K562 (cell line): ENCODE data around the gene PHKG2. TPM values are rescaled to one million over a fixed set of nuclear protein-coding genes. Genes with fewer than 3 reads are reported as not detected.

ENCODE experiments used
- ATF4 ChIP-seq: fragments of 450-650 bp; formaldehyde crosslinking; IDR thresholded peaks from 2 replicates; pipeline ENCODE4 v1.4.0; 2022; ENCODE audit warnings: mild to moderate bottlenecking, moderate library complexity
- CBX1 ChIP-seq: sonication (generic); IDR thresholded peaks from 2 replicates; pipeline ENCODE4 v1.6.1; 2016; ENCODE audit warnings: antibody characterized with exemption, low read depth, mild to moderate bottlenecking
- FOSL1 ChIP-seq: fragments of 200-800 bp; sonication (Bioruptor generic); conservative IDR thresholded peaks from 2 replicates; pipeline ENCODE4 v1.6.1; 2016; ENCODE audit warnings: missing genetic modification characterization, missing compliant biosample characterization
- IRF2 ChIP-seq: sonication (generic); formaldehyde crosslinking; IDR thresholded peaks from 2 replicates; pipeline ENCODE4 v1.8.1; 2022; ENCODE audit warnings: mild to moderate bottlenecking, missing genetic modification reagents
- MGA ChIP-seq: fragments of 450-650 bp; IDR thresholded peaks from 2 replicates; pipeline ENCODE4 v1.6.1; 2016; ENCODE audit warnings: mild to moderate bottlenecking, moderate library complexity
- NCOA6 ChIP-seq: fragments of 450-650 bp; IDR thresholded peaks from 2 replicates; pipeline ENCODE4 v1.6.1; 2017; ENCODE audit warnings: mild to moderate bottlenecking
- NR4A1 ChIP-seq, 2 experiments: fragments of 250-450 bp in 1 of 2; fragments of 450-650 bp in 1 of 2; sonication (Bioruptor Pico) in 1 of 2; IDR thresholded peaks; 2 replicates each; pipeline versions ENCODE4 v1.4.0 to v1.6.1; 2016 to 2020; ENCODE audit warnings: mild to moderate bottlenecking in 2 of 2, missing compliant biosample characterization in 1 of 2, missing genetic modification characterization in 1 of 2, moderate library complexity in 1 of 2
- PRMT5 ChIP-seq: sonication (generic); formaldehyde crosslinking; IDR thresholded peaks from 2 replicates; pipeline ENCODE4 v1.5.0; 2020; ENCODE audit warnings: missing genetic modification reagents
- SMARCA4 ChIP-seq: fragments of 450-650 bp; IDR thresholded peaks from 2 replicates; pipeline ENCODE4 v1.6.1; 2016
- TAL1 ChIP-seq: fragments of 450-650 bp; IDR thresholded peaks from 2 replicates; pipeline ENCODE4 v1.6.1; 2016; ENCODE audit warnings: mild to moderate bottlenecking
- XRCC5 ChIP-seq: fragments of 200-400 bp; formaldehyde crosslinking; IDR thresholded peaks from 2 replicates; pipeline ENCODE4 v1.6.1; 2017; ENCODE audit warnings: low read depth, mild to moderate bottlenecking, low read length
- ZBTB5 ChIP-seq: fragments of 450-650 bp; IDR thresholded peaks from 2 replicates; pipeline ENCODE4 v1.6.1; 2017; ENCODE audit warnings: antibody characterized with exemption
- polyA plus RNA-seq, 8 experiments: library from polyadenylated mRNA; depleted of rRNA in 4 of 8; stranded (reverse) in 5 of 8; unstranded in 3 of 8; fragments of >200 nt; fragmentation: Nextera tagmentation in 2 of 8; fragmentation: Illumina TruSeq in 1 of 8; extraction: Ambion mirVana in 2 of 8; extraction: Trizol in 1 of 8; gene quantifications; 2 replicates each; pipeline versions ENCODE4 v1.2.1 to v1.2.3, GENCODE V29; 2011 to 2014; ENCODE audit warnings: inconsistent platforms in 1 of 8, missing spikeins in 1 of 8
- total RNA-seq, 7 experiments: library from RNA; depleted of rRNA in 6 of 7; stranded (reverse); fragments of >200 nt in 6 of 7; fragmentation: Illumina TruSeq in 2 of 7; extraction: Trizol in 2 of 7; gene quantifications; 2 replicates each; pipeline versions ENCODE4 v1.2.1 to v1.2.3, GENCODE V29; 2011 to 2021; ENCODE audit warnings: low replicate concordance in 1 of 7

PHKG2 gene
- total and polyA plus RNA-seq, 9 of the 15 experiments (the other 6 are each of a cell fraction or from before 2014, with no cell fraction given) = 5.8 to 54.2 (median 30.7) TPM

GRCh38 chr16:30761928-30762902 lies 14.0 kb downstream of the PHKG2 start, which contains the start of the genes CFAP119 and RNF40 (continued):
- TF ChIP-seq MGA (no peak), FOSL1 (tag) (no peak), PRMT5 (CRISPR knock-in tag) (no peak), TAL1 (no peak), SMARCA4 (no peak), NCOA6 (no peak), NR4A1 (CRISPR knock-in tag; IDR thresholded peaks at IDR 0.05) (no peak), NR4A1 (tag; IDR thresholded peaks at IDR 0.05) (no peak), ATF4 (CRISPR knock-in tag) (peak; percentile 30; the same call in 1 of the 2 replicates), CBX1 (no peak), ZBTB5 (no peak; the same call in 1 of the 2 replicates), XRCC5 (no peak), IRF2 (CRISPR knock-in tag) (no peak)
